Hepatocyte (in vitro differentiated cells): ENCODE measurements around the gene CXCR3. TPM values are rescaled to one million over a fixed set of nuclear protein-coding genes. Genes with fewer than 3 reads are reported as not detected.

Experiments
- DNase-seq: peaks from one replicate; pipeline ENCODE4 v3.0.0-alpha.2; 2016; ENCODE audit warnings: low spot score
- H2AFZ ChIP-seq: fragments of 200-600 bp; sonication (generic); 2 replicates; pipeline ENCODE4 v1.6.0; 2016; ENCODE audit warnings: antibody characterized with exemption, mild to moderate bottlenecking
- H3K27ac ChIP-seq: fragments of 200-600 bp; sonication (generic); 2 replicates; pipeline ENCODE4 v1.5.1; 2016; ENCODE audit warnings: mild to moderate bottlenecking
- H3K27me3 ChIP-seq: fragments of 200-600 bp; sonication (generic); 2 replicates; pipeline ENCODE4 v1.6.1; 2016
- H3K36me3 ChIP-seq: fragments of 200-600 bp; sonication (generic); replicated peaks from 2 replicates; pipeline ENCODE4 v1.5.1; 2016; ENCODE audit warnings: low read depth; ENCODE audit not compliant: insufficient read depth
- H3K4me1 ChIP-seq: fragments of 200-600 bp; sonication (generic); 2 replicates; pipeline ENCODE4 v1.5.1; 2016; ENCODE audit warnings: mild to moderate bottlenecking, moderate library complexity; ENCODE audit not compliant: insufficient read depth
- H3K4me2 ChIP-seq: fragments of 200-600 bp; sonication (generic); 2 replicates; pipeline ENCODE4 v1.6.0; 2016
- H3K4me3 ChIP-seq: fragments of 200-600 bp; sonication (generic); 2 replicates; pipeline ENCODE4 v1.5.1; 2016; ENCODE audit warnings: mild to moderate bottlenecking
- H3K79me2 ChIP-seq: fragments of 200-600 bp; sonication (generic); 2 replicates; pipeline ENCODE4 v1.6.0; 2017; ENCODE audit warnings: mild to moderate bottlenecking
- H3K9me2 ChIP-seq: fragments of 200-600 bp; sonication (generic); replicated peaks from 2 replicates; pipeline ENCODE4 v1.6.0; 2017; ENCODE audit warnings: mild to moderate bottlenecking; ENCODE audit not compliant: insufficient read depth
- H3K9me3 ChIP-seq: fragments of 200-600 bp; sonication (generic); 2 replicates; pipeline ENCODE4 v1.5.1; 2016; ENCODE audit warnings: low read depth, mild to moderate bottlenecking
- H4K20me1 ChIP-seq: fragments of 200-600 bp; sonication (generic); 2 replicates; pipeline ENCODE4 v1.6.0; 2016; ENCODE audit warnings: mild to moderate bottlenecking; ENCODE audit not compliant: insufficient read depth, poor library complexity, severe bottlenecking
- CTCF ChIP-seq: fragments of 200-600 bp; sonication (generic); IDR thresholded peaks from 2 replicates; pipeline ENCODE4 v1.5.1; 2016; ENCODE audit warnings: antibody characterized with exemption, mild to moderate bottlenecking; ENCODE audit not compliant: poor library complexity
- EZH2 ChIP-seq: fragments of 200-600 bp; sonication (generic); IDR thresholded peaks from 2 replicates; pipeline ENCODE4 v1.6.1; 2016; ENCODE audit warnings: antibody characterized with exemption, mild to moderate bottlenecking, borderline replicate concordance
- EZH2phosphoT487 ChIP-seq: fragments of 200-600 bp; sonication (generic); IDR thresholded peaks from one replicate; pipeline ENCODE4 v1.6.1; 2018; ENCODE audit warnings: antibody characterized with exemption, mild to moderate bottlenecking, low read depth, moderate library complexity; ENCODE audit not compliant: unreplicated experiment, severe bottlenecking
- WGBS: methylation state at CpG from one replicate; pipeline ENCODE4 v1.1.6; 2016; ENCODE audit warnings: low lambda C conversion rate; ENCODE audit errors: missing lambda C conversion rate; 5-methylcytosine and 5-hydroxymethylcytosine counted together
- polyA plus RNA-seq: library from polyadenylated mRNA; unstranded; fragments of >200 nt; fragmentation: Nextera tagmentation; extraction: Ambion mirVana; gene quantifications from 2 replicates; pipeline ENCODE4 v1.2.1, GENCODE V29; 2016
- total RNA-seq: library from RNA; depleted of rRNA; stranded (reverse); fragments of >200 nt; gene quantifications from 2 replicates; pipeline ENCODE4 v1.2.3, GENCODE V29; 2014

The CXCR3 gene
- total and polyA plus RNA-seq, 2 experiments from 2014 or later, result not detected

- 49% methylated on average over 4 of the region's 4 CpGs for WGBS
- Histone ChIP-seq H3K9me3 (no peaks in the 10 kb centered on the region), H3K36me3 (no peaks in the 10 kb centered on the region), H3K4me3 (no peak overlapping the region), H3K27me3 (no peaks in the 10 kb centered on the region), H3K9me2 (no peaks in the 10 kb centered on the region), H3K27ac (no peak overlapping the region), H3K4me2 (peak overlapping the region; percentile 38), H3K79me2 (no peaks in the 10 kb centered on the region), H2AFZ (no peak overlapping the region), H4K20me1 (no peaks in the 10 kb centered on the region), H3K4me1 (no peaks in the 10 kb centered on the region)
- DNase-seq, result no peak
- TF ChIP-seq EZH2phosphoT487, result no peak
- no peak for TF ChIP-seq EZH2
- TF ChIP-seq CTCF, result no peak
Measured at GRCh38 chrX:71637848-71638247, 19.5 kb upstream of the CXCR3 start.

- Histone ChIP-seq H3K9me2 (no peaks in the 10 kb centered on the region), H3K4me2 (no peak overlapping the region), H3K9me3 (no peaks in the 10 kb centered on the region), H3K4me1 (no peaks in the 10 kb centered on the region), H3K4me3 (no peak overlapping the region), H2AFZ (no peak overlapping the region), H3K27ac (no peak overlapping the region), H3K36me3 (no peaks in the 10 kb centered on the region), H3K79me2 (no peaks in the 10 kb centered on the region), H3K27me3 (no peaks in the 10 kb centered on the region), H4K20me1 (no peaks in the 10 kb centered on the region)
- TF ChIP-seq EZH2phosphoT487 (no peak), EZH2 (no peak), CTCF (no peak)
- no peak for DNase-seq
- WGBS, result 86% methylated on average over 3 of the region's 3 CpGs
Measured at GRCh38 chrX:71637253-71637618, 18.9 kb upstream of the CXCR3 start.

GRCh38 chrX:71636438-71637252, 18.3 kb upstream of the CXCR3 start:
- H3K9me3 ChIP-seq, result no peaks in the 10 kb centered on the region
- no peaks in the 10 kb centered on the region for H4K20me1 ChIP-seq
- no peaks in the 10 kb centered on the region for H3K79me2 ChIP-seq
- no peak for DNase-seq
- H3K27me3 ChIP-seq, result no peaks in the 10 kb centered on the region
- H3K4me3 ChIP-seq, result no peak overlapping the region
- no peak overlapping the region for H2AFZ ChIP-seq
- no peaks in the 10 kb centered on the region for H3K36me3 ChIP-seq
- WGBS, result 80% methylated on average over 9 of the region's 9 CpGs
- no peak overlapping the region for H3K27ac ChIP-seq
- no peak for TF ChIP-seq EZH2phosphoT487
- no peak for TF ChIP-seq CTCF
- TF ChIP-seq EZH2, result no peak
- H3K9me2 ChIP-seq, result no peaks in the 10 kb centered on the region
- H3K4me1 ChIP-seq, result no peaks in the 10 kb centered on the region
- H3K4me2 ChIP-seq, result no peak overlapping the region
